Liver (tissue), 3 donors: ENCODE measurements around the gene RAB22A.

Source experiments
- GABPA ChIP-seq, 2 donors: IDR thresholded peaks in 1 of 2; conservative IDR thresholded peaks in 1 of 2; 2 replicates each; pipeline ENCODE4 v1.6.1; 2016; ENCODE audit warnings: antibody characterized with exemption in 2 of 2, mild to moderate bottlenecking in 1 of 2, moderate library complexity in 1 of 2
- TF ChIP-seq, protein P1 (sequence below): fragments of 150-350 bp; IDR thresholded peaks from 2 replicates; pipeline ENCODE4 v1.5.1; 2017; ENCODE audit warnings: improper control_type of control experiment, low read depth, low read length; ENCODE audit not compliant: missing input control
- TF ChIP-seq, protein P2 (sequence below): IDR thresholded peaks from 2 replicates; pipeline ENCODE4 v1.6.1; 2016; ENCODE audit warnings: antibody characterized with exemption
- donor health status: healthy.
- donor health status: healthy.

DNA sequence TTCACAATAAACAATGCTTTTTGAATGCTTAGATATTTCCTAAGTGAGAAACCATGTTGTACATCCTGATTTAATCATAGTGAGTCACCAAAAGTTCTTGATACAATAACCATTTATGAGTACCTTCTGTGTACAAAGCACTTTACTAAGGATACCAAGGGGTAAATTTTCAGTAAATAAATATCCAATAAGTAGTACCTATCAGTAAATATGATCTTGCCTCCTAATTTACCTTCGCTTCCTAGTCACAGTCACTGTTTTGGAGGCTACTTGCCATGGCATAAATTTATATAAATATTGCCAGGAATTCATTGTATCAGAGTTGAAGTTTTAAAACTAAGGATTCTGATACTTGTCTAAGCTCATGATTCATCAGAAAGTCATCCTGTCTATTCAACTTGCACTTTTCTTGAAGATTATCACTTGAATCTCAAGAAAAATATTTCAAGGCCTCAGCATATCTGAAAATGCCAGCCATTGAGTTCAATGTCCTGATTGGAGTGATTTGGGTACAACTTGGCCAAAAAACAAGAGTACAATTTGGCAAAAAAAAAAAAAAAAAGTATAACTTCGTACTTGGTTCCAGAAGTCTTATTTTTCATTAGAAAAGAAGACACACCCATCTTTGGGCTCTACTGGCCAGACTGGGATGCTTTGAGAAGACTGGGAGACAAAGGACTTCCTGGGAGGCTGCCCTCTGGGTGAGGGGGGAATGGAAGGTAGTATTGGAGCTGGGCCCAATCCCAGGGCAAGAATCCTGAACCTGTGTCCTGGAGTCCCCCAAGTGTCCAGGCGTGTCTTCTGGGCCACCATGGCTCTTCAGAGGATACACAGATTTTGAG is 32.8 kb downstream of the RAB22A start:
- TF ChIP-seq, protein P1, sequence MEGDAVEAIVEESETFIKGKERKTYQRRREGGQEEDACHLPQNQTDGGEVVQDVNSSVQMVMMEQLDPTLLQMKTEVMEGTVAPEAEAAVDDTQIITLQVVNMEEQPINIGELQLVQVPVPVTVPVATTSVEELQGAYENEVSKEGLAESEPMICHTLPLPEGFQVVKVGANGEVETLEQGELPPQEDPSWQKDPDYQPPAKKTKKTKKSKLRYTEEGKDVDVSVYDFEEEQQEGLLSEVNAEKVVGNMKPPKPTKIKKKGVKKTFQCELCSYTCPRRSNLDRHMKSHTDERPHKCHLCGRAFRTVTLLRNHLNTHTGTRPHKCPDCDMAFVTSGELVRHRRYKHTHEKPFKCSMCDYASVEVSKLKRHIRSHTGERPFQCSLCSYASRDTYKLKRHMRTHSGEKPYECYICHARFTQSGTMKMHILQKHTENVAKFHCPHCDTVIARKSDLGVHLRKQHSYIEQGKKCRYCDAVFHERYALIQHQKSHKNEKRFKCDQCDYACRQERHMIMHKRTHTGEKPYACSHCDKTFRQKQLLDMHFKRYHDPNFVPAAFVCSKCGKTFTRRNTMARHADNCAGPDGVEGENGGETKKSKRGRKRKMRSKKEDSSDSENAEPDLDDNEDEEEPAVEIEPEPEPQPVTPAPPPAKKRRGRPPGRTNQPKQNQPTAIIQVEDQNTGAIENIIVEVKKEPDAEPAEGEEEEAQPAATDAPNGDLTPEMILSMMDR: no peak
- no peak for TF ChIP-seq GABPA (IDR thresholded peaks at IDR 0.05 in 1 of 2, conservative IDR thresholded peaks at IDR 0.05 in 1 of 2)
- TF ChIP-seq, protein P2, sequence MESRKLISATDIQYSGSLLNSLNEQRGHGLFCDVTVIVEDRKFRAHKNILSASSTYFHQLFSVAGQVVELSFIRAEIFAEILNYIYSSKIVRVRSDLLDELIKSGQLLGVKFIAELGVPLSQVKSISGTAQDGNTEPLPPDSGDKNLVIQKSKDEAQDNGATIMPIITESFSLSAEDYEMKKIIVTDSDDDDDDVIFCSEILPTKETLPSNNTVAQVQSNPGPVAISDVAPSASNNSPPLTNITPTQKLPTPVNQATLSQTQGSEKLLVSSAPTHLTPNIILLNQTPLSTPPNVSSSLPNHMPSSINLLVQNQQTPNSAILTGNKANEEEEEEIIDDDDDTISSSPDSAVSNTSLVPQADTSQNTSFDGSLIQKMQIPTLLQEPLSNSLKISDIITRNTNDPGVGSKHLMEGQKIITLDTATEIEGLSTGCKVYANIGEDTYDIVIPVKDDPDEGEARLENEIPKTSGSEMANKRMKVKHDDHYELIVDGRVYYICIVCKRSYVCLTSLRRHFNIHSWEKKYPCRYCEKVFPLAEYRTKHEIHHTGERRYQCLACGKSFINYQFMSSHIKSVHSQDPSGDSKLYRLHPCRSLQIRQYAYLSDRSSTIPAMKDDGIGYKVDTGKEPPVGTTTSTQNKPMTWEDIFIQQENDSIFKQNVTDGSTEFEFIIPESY: no peak
